ENCODE data around the gene SNX13.

The SNX13 gene

GRCh38 chr7:17781491-17782215, 158.6 kb downstream of the SNX13 start:
- DNase-seq (ENCODE audit: low spot score), result no peak

GRCh38 chr7:17779381-17779780, 160.9 kb downstream of the SNX13 start:
- no peak for DNase-seq (ENCODE audit: low spot score)

GRCh38 chr7:17774716-17775288, 165.5 kb downstream of the SNX13 start:
- DNase-seq (ENCODE audit: low spot score), result no peak

GRCh38 chr7:17774248-17774647, 166.0 kb downstream of the SNX13 start:
- DNase-seq (ENCODE audit: low spot score), result no peak

GRCh38 chr7:17773289-17773626, 167.0 kb downstream of the SNX13 start:
- DNase-seq (ENCODE audit: low spot score), result no peak

- DNase-seq (ENCODE audit: low spot score), result no peak
Measured at GRCh38 chr7:17772581-17773288, 167.6 kb downstream of the SNX13 start.

- no peak for DNase-seq (ENCODE audit: low spot score)
Measured at GRCh38 chr7:17771901-17772408, 168.3 kb downstream of the SNX13 start.

GRCh38 chr7:17770710-17771375, 169.5 kb downstream of the SNX13 start:
- no peak for DNase-seq (ENCODE audit: low spot score)

- peak; percentile 71 for DNase-seq (ENCODE audit: low spot score)
Measured at GRCh38 chr7:17769918-17770317, 170.4 kb downstream of the SNX13 start.

GRCh38 chr7:17758008-17758407, 182.3 kb downstream of the SNX13 start:
- no peak for DNase-seq (ENCODE audit: low spot score)

- DNase-seq (ENCODE audit: low spot score), result no peak
Measured at GRCh38 chr7:17746020-17746530, 194.2 kb downstream of the SNX13 start.

GRCh38 chr7:17745610-17746009, 194.7 kb downstream of the SNX13 start:
- DNase-seq (ENCODE audit: low spot score), result no peak

GRCh38 chr7:17743316-17743715, 197.0 kb downstream of the SNX13 start:
- DNase-seq (ENCODE audit: low spot score), result no peak

- DNase-seq (ENCODE audit: low spot score), result no peak
Measured at GRCh38 chr7:17741426-17741825, 198.9 kb downstream of the SNX13 start.

Measured in hematopoietic multipotent progenitor cell treated with erythropoietin and hydrocortisone succinate and interleukin-3 and kit ligand, for 17 days (in vitro differentiated cells).